GM21390 (cell line): ENCODE results near the gene ZNF775.

Experiments
- ATAC-seq: cut with Tn5 transposase; IDR thresholded peaks from one replicate; pipeline ENCODE4 v1.9.1; 2021; ENCODE audit not compliant: unreplicated experiment

The ZNF775 gene

DNA sequence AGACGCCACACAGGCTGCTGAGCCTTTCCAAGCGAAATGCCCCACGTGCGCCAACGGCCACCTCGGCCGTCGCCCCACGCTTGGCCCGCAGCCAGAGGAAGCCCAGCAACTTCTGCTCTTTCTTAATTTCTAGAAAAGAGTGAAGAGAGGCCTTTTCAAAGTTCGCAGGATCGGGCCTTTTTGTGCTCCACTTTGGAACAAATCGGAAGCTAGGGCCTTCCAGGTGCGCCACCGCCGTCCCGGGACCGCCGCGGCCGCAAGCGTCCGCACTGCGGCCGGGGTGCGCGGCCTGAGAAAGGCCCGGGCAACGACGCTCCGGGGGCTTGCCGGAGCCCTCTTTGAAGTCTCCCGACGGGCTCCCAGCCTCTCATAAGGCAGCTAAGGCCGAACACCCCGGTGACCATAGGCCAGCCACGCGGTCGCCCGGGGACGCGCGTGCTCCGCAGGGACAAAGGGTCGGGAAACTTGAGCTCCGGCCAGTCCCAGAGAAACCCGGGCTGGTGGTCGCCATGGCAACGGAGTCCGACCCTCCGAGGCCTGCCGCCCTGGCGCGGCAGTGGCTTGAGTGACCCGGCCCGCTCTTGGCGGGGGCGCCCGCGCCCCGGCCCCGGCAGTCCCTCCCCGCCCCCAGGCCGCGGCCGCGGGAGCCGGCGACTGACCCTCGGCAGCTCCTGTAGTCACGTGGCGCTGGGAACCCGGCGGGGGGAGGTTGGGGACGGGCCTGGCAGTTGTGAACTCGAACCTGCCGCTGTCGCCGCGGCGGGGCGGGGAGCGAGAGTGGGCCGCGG is 10.8 kb upstream of the ZNF775 start, which contains the start of gene REPIN1:
Gene REPIN1 (plus strand): TSS at position 727 of the 788 bp plus-strand sequence. CDS start 890 bp downstream, outside the sequence.
- ATAC-seq: peak; percentile 59

DNA sequence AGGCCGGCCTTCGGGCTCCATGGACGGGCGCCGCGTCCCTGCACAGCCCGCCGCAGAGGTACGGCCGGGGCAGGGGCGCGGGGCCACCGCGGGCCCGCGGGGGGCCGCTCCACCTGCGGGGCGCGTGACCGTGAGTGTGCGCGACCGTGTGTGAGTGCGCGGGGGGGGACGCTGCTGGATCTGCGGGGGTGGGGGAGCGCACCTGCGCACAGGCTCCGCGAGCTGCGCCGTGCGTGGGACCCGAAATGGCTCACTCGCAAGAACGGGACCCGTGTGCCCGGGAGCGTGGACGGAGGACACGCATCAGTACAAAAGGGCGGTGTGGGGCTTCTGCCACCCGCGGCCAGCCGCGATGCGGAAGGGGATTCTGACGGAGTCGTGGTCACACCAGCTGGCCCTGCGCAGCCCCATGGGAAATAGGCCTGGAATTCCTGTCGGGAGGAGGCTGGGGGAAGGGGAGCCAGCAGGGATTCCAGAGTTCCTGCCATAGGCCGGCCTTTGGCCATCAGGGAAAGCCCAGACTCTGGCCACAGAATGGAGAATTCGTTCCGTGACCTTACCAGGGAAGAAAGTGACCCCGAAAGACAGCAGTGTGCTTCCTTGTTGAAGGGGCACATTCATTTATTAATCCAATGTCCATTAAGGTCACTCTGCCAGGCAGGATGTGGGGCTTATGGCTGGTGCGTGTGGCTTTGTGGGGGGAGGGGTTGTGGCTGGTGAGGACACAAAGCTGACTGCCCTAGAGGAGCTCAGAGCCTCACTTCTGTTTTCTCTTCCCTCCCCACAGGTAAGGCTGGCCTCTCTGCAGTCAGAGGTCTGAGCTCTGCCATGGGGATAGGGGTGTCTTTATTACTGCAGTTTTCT is 10.0 kb upstream of the ZNF775 start:
- ATAC-seq: peak; percentile 45

DNA sequence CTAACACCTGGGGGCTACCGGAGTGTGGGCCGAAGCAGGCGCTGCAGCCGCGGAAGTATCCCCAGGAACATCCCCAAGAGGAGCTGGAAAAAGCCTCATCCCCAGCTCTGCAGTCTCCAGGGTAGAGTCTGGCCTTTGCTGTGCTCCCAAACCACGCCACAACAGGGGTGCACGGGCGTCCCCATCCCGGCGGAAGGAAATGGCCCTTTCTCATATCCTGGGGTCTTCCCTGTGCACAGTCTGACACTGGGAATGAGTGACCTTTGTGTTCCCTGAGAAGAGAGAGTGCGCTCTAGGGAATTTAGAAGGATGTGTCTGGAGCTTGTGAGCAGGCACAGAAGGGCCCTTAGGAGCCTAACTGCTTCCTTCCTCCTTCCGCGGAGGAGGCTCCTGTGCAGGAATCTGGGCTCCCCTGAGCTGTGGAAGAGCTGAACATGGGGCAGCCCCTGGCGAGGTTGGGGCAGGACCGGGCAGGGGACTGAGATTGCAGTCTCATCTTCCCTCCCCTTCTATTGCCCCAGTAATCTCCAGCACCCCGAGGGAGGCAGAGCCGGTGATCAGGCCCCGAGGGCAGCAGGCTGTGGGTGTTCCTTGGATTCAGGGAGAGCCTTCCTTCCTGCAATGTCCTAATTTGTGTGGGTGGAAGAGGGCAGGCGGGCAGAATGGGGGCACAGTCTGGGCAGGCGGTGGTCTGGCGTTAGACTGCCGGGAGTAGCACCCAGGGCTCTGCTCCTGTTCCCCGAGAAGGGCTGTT is 9.2 kb upstream of the ZNF775 start:
- ATAC-seq: no peak

DNA sequence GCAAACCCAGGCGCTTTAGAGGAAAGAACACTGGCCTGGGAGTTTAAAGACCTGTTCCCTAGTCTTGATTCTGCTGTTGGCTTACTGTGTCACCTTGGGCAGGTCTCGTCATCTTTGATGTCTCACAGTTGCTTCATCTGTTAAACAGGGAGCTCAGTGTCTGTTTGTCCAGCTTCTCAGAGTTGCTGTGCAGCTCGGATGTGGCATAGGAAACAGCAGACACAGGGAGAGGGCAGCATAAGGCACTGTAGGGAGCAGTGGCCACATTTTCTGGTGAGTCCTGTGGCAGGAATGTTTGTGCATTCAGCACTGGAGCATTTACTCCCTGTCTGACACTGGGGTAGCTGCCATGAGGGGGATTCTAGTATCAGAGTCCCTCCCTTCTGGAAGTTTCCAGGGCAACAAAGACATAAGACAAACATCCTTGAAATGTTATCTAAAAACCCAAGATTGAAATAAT is 8.5 kb upstream of the ZNF775 start:
- no peak for ATAC-seq

DNA sequence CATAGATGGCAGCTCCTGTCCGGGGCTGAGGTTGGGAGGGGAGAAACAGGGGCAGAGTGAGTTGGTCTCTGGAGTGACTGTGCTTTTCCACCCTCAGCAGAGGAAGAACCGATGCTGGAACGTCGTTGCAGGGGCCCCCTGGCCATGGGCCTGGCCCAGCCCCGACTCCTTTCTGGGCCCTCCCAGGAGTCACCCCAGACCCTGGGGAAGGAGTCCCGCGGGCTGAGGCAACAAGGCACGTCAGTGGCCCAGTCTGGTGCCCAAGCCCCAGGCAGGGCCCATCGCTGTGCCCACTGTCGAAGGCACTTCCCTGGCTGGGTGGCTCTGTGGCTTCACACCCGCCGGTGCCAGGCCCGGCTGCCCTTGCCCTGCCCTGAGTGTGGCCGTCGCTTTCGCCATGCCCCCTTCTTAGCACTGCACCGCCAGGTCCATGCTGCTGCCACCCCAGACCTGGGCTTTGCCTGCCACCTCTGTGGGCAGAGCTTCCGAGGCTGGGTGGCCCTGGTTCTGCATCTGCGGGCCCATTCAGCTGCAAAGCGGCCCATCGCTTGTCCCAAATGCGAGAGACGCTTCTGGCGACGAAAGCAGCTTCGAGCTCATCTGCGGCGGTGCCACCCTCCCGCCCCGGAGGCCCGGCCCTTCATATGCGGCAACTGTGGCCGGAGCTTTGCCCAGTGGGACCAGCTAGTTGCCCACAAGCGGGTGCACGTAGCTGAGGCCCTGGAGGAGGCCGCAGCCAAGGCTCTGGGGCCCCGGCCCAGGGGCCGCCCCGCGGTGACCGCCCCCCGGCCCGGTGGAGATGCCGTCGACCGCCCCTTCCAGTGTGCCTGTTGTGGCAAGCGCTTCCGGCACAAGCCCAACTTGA is 7.8 kb upstream of the ZNF775 start:
- ATAC-seq: no peak

DNA sequence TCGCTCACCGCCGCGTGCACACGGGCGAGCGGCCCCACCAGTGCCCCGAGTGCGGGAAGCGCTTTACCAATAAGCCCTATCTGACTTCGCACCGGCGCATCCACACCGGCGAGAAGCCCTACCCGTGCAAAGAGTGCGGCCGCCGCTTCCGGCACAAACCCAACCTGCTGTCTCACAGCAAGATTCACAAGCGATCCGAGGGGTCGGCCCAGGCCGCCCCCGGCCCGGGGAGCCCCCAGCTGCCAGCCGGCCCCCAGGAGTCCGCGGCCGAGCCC is 7.2 kb upstream of the ZNF775 start:
- no peak for ATAC-seq

DNA sequence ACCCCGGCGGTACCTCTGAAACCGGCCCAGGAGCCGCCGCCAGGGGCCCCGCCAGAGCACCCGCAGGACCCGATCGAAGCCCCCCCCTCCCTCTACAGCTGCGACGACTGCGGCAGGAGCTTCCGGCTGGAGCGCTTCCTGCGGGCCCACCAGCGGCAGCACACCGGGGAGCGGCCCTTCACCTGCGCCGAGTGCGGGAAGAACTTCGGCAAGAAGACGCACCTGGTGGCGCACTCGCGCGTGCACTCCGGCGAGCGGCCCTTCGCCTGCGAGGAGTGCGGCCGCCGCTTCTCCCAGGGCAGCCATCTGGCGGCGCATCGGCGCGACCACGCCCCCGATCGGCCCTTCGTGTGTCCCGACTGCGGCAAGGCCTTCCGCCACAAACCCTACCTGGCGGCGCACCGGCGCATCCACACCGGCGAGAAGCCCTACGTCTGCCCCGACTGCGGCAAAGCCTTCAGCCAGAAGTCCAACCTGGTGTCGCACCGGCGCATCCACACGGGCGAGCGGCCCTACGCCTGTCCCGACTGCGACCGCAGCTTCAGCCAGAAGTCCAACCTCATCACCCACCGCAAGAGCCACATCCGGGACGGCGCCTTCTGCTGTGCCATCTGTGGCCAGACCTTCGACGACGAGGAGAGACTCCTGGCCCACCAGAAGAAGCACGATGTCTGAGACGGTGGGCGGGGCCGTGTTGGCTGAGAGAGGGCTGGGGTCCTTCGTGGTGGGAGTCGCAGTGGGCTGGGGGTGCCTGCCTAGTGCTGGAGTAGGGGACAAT is 6.7 kb upstream of the ZNF775 start:
- no peak for ATAC-seq

DNA sequence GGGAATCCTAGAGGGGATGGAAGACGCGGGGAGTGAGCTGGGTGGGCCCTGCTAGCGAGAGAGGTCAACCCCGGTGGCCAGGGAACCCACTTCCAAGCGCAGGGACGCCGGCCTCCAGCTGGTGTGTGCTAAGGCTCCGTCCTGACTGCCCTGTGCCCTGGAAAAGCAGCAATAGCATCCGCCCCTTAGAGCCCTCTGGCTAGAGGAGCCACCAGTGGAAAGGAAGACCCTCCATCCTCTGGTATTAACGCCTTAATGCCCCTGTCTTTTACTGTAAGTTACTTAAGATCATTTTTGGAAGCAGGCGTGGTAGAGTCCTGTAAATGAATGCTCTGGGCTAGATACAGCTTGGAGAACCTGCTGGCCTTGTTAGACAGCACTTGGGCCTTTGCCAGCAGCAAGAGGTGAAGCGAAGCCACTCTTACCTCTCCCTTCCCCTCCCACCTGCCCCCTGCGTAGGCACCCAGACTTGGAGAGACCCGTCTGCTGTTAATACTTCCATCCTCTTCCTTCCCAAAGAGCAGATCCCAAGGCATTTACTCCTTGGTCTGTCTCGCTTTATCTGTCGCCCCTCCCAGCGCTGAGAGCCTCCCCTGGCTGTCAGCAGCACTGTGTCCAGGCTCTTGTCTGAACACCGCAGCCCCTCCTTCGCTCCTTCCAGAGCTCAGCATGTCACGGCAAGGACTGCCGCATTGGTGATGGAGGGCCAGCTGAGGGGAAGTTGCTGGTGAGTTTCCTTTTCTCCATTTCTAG is 5.9 kb upstream of the ZNF775 start:
- no peak for ATAC-seq

DNA sequence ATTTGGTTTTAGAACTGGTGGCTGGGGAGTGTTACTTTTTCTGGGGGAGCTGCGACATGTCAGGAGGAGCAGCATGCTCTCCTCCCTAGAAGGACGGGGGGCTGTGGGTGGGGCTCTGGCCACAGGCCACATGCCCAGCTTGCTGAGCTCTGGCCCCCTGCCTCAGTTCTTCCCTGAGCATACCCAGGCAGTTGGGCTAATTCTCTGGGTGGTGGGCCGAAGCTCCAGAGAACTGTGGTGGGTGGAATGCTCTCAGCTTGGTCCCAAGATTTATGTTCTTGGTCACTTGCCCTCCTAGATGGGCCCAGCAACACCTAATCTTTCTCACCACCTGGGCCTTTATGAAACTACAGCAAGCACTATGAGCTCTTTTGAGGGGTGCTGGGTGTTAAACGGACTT is 5.1 kb upstream of the ZNF775 start:
- ATAC-seq: no peak

DNA sequence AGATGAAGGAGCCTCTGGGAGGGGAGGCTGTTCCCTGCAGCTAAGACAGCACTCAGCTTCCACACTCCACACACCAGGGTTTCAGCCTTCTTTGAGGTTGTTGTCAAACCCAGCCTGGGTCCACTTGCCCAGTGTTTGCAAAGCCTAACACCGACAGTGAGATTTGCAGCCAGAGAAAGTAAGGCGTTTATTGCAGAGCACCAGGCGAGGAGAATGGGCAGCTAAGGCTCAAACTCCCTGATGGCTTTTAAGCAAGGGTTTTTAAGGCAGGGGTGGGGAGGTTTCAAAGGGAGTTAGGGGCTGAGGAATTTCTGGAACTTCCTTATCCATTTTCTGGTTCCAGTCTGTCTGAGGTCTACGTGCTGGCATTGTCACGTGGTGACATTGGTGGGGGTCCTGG is 4.7 kb upstream of the ZNF775 start:
- no peak for ATAC-seq

DNA sequence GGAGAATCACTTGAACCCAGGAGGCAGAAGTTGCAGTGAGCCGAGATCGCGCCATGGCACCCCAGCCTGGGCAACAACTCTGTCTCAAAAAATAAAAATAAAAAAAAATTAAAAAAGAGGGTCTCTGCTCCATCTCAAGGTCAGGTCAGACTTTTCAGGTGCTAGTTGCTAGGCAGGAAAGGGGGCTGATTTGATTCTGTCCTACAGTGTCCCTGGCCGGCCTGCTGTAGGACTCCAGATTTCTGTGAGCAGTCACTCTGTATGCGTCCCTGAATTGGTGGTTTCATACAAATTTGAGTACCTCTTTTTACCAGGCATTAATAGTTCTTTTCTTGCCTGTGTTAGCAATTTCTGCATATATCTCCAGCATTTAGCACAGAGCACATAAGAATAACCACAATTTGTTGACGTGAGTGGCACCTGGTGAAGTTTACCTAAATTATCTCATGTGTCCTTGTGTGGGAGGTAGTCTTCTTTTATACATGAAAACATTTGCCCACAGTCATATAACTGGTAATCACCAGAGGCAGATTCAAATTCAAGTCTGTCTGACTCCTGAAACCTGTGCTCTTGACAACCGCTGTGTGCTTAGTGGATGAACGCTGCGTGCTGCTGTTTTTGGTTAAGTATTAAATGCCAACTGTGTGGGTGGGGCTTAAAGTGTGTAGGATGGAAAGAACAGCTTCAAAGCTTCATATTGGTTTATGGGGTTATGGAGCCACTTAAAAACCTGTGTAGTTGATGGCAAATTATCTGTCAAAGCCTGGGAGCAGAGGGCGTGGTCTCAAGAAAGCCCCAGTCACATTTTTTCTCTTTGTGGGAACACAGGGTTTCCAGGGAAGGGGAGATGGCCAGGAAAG is 3.2 kb upstream of the ZNF775 start:
- ATAC-seq: no peak

DNA sequence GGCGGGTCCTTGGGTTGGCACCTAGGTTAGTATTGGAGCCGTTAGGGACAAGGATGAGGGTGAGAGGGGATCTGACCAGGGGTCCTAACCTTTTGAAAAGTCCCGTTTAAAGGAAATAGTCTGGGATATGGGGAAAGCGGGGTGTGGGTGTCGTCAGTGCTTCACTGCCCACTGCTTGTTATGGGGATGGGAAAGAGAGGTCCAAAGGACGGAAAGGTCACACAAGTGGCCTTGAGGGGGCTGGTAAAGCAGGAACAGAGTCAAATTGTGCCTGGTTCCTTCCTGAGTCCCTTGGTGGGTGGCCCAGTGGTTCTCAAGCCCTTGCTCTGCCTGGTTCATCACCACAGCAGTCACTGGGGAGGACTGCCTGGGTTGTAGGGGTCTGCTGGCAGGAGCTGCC is 2.6 kb upstream of the ZNF775 start:
- no peak for ATAC-seq

DNA sequence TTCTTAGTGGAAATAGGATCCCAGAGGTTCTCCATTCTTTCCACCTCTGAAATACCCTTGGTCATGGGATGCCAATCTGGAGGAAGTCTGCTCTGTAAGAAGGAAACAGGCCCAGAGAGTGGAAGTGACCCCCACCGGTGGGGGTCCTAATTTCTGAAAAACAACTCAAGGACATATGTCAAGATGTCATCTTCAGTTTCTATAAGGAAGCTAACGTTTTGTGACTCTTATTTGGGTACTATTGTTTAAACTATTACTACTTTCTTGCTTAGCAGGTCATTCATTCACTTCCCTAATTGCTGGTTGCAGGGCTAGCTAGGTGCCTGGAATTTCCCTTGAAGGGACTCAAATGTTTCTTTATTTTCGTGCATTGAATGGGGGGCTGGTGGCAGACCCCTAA is 1.9 kb upstream of the ZNF775 start:
- ATAC-seq: no peak

DNA sequence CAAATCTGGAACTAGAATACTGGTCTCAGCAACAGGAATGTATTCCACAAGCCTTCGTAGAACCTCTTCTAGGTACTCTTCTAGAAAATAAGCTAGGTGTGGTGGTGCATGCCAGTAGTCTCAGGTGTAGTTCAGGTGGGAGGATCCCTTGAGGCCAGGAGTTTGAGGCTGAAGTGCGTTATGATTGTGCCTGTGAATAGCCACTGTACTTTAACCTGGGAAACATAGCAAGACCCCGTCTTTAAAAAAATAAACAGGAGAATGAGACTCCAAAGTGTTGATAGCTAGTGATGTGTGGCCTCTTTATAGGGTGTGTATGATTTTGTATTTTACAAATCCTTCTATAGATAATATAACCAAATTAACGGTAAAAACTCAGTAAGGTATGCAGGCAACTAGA is 1.5 kb upstream of the ZNF775 start:
- ATAC-seq: no peak

DNA sequence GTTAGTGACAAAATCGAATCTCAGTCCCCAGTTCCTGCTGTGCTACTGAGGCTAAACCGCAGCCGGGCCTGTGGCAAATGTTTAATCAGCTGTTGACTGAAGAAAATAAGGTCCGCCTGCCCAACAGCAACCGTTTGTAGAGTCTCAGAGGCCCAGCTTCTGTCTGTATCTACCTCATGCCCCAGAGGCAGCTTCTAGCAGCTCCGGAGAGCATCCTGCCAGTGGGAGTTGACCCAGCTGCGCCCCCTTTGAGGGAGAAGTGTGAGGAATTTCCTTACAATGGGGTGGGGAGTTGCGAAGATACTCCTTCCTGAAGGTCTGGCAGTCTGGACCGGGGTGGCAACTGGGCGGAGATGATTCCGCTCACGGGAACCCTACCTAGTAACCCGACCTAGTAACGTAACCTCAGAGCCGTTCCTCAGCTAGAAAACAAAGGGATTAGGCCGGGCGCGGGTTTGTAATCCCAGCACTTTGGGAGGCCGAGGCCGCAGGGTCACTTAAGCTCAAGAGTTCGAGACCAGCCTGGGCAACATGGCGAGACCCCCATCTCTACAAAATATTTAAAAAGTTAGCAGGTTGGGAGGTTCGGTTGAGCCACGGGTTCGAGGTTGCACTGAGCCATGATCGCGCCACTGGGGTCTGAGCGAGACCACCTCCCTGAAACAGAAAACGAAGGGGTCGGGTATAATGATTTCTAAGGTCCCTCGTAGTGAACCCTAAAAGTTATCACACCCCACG is 846 bp upstream of the ZNF775 start:
- no peak for ATAC-seq

DNA sequence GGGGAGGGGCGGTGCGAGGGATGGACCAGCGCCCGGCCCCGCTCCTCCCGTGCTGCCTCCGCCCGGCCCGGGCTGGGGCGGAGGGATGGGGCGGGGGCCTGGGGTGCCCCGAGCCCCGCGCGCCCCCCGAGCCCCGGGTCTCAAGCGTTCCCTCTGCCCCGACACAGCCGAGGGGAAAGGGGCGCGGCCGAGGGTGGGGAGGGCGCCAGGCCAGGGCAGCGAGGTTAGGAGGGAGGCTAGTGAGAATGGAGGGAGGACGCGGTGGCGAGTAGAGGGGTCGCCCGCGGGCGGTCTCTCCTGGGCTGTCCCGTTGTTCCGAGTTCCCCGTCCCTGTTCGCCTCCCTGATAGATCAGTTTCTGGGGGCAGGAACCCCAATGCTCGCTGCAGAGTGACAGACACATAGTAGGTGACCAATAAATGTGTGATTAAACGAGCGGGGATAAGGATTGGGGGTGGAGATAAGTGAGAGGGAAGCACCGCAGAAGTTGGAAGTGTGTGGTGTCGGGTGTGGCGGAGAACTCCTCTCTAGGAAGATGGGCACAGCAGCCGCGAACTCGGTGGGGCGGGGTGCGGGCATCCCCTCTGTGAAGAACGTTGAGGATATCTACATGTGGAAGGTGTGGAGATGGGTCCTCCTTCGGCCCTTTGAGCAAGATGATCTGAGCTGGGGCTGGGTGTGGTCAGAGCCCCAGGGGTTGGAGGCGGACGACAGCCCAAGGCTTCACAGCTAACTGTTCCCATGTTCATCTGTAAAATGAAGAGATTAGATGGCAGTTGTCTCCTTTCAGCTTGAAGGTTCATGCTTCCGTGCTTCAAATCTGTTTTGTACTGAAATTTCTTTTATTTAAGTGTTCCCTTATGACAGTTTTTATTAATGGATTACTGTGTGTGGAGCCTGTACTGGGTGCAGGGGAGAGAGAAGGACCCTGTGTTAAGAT is 580 bp downstream of the ZNF775 start:
- peak; percentile 26 for ATAC-seq
